ENCODE results near the gene IQUB.

DNA sequence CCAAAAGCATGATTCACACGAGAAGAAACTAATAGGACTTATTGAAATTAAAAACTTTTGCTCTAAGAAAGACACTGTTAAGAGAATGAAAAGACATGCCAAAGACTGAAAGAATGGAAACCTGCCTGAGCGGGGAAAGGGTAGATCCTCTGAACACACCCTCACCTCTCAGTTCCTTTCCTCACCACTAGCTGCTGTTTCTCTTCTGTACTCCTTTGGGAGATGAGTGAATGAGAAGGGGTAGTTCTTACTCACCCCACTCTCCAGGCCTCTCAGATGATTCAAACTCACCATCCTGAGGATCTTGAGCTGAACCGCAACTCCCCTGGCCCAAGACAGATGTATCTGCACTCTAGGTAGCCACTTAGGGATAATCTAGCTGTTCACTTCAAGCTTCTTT is 41.9 kb downstream of the IQUB start:
- TF ChIP-seq CTCF (IDR thresholded peaks at IDR 0.05), result no peak
- TF ChIP-seq POLR2A (IDR thresholded peaks at IDR 0.05), result no peak

Measured in thyroid gland (tissue), 4 donors.